GM12878 (cell line): ENCODE results near the gene LAMP1.

Experiments used
- CREM ChIP-seq: IDR thresholded peaks from 2 replicates; pipeline ENCODE4 v1.6.1; 2014; ENCODE audit warnings: antibody characterized with exemption, low read depth
- NR2C2 ChIP-seq: IDR thresholded peaks from 2 replicates; pipeline ENCODE4 v1.6.1; 2011; ENCODE audit warnings: borderline replicate concordance, low read depth; ENCODE audit not compliant: control insufficient read depth, insufficient read length
- RCOR1 ChIP-seq: conservative IDR thresholded peaks from 2 replicates; pipeline ENCODE4 v1.6.1; 2012; ENCODE audit warnings: low read depth, low read length, improper control_type of control experiment
- SRF ChIP-seq, 2 experiments: IDR thresholded peaks; 2 replicates each; pipeline ENCODE4 v1.6.1; 2011; ENCODE audit warnings: low read depth in 2 of 2, low read length in 2 of 2, mild to moderate bottlenecking in 1 of 2, moderate library complexity in 1 of 2
- ZSCAN29 ChIP-seq: fragments of 450-650 bp; IDR thresholded peaks from 2 replicates; pipeline ENCODE4 v1.6.1; 2017; ENCODE audit warnings: mild to moderate bottlenecking, moderate library complexity
- TF ChIP-seq, protein P1 (sequence below), 3 experiments: IDR thresholded peaks in 2 of 3; conservative IDR thresholded peaks in 1 of 3; 2 replicates each; pipeline ENCODE4 v1.5.1; 2011; ENCODE audit warnings: low read depth in 3 of 3, low read length in 3 of 3, mild to moderate bottlenecking in 3 of 3, control low read depth in 2 of 3, moderate library complexity in 2 of 3, inconsistent platforms in 1 of 3, mixed read lengths in 1 of 3; ENCODE audit not compliant: control insufficient read depth in 2 of 3, insufficient read depth in 1 of 3; ENCODE audit errors: extremely low read depth in 1 of 3
- TF ChIP-seq, protein P2 (sequence below): IDR thresholded peaks from 2 replicates; pipeline ENCODE4 v1.6.1; 2012; ENCODE audit warnings: low read depth, low read length, improper control_type of control experiment
- TF ChIP-seq, protein P3 (sequence below): IDR thresholded peaks from 2 replicates; pipeline ENCODE4 v1.6.1; 2012; ENCODE audit warnings: mild to moderate bottlenecking, low read depth, low read length

DNA sequence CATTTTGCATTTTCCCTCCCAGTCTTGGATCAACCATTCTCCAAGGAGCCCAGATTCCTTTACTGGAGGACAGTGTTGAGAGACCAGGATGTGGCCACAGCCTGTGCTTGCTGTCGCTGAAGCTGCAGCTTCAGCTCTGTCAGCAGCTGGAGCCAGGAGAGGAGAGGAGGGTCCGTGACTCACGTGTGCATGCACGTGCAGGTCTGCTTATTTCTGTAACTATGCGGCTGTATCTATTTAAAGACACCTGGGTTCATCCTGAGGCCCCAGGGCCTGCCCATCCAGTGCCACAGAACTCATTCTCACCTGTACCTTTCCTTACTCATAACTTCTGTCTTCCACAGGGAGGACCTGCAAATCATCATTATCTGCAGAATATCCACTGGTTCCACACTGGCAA, 8.2 kb upstream of the LAMP1 start:
- TF ChIP-seq NR2C2, result no peak
- TF ChIP-seq SRF (IDR thresholded peaks at IDR 0.05; ENCODE audit: low read depth in 2 of 2, low read length in 2 of 2), result no peak
- TF ChIP-seq, protein P1, sequence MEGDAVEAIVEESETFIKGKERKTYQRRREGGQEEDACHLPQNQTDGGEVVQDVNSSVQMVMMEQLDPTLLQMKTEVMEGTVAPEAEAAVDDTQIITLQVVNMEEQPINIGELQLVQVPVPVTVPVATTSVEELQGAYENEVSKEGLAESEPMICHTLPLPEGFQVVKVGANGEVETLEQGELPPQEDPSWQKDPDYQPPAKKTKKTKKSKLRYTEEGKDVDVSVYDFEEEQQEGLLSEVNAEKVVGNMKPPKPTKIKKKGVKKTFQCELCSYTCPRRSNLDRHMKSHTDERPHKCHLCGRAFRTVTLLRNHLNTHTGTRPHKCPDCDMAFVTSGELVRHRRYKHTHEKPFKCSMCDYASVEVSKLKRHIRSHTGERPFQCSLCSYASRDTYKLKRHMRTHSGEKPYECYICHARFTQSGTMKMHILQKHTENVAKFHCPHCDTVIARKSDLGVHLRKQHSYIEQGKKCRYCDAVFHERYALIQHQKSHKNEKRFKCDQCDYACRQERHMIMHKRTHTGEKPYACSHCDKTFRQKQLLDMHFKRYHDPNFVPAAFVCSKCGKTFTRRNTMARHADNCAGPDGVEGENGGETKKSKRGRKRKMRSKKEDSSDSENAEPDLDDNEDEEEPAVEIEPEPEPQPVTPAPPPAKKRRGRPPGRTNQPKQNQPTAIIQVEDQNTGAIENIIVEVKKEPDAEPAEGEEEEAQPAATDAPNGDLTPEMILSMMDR (IDR thresholded peaks at IDR 0.05 in 2 of 3, conservative IDR thresholded peaks at IDR 0.05 in 1 of 3; ENCODE audit: control insufficient read depth in 2 of 3, extremely low read depth in 1 of 3, insufficient read depth in 1 of 3, low read depth in 3 of 3, low read length in 3 of 3), result no peak
- TF ChIP-seq, protein P2, sequence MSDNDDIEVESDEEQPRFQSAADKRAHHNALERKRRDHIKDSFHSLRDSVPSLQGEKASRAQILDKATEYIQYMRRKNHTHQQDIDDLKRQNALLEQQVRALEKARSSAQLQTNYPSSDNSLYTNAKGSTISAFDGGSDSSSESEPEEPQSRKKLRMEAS, result no peak
- TF ChIP-seq CREM, result no peak
- TF ChIP-seq ZSCAN29, result no peak
- TF ChIP-seq RCOR1, result no peak
- TF ChIP-seq, protein P3, sequence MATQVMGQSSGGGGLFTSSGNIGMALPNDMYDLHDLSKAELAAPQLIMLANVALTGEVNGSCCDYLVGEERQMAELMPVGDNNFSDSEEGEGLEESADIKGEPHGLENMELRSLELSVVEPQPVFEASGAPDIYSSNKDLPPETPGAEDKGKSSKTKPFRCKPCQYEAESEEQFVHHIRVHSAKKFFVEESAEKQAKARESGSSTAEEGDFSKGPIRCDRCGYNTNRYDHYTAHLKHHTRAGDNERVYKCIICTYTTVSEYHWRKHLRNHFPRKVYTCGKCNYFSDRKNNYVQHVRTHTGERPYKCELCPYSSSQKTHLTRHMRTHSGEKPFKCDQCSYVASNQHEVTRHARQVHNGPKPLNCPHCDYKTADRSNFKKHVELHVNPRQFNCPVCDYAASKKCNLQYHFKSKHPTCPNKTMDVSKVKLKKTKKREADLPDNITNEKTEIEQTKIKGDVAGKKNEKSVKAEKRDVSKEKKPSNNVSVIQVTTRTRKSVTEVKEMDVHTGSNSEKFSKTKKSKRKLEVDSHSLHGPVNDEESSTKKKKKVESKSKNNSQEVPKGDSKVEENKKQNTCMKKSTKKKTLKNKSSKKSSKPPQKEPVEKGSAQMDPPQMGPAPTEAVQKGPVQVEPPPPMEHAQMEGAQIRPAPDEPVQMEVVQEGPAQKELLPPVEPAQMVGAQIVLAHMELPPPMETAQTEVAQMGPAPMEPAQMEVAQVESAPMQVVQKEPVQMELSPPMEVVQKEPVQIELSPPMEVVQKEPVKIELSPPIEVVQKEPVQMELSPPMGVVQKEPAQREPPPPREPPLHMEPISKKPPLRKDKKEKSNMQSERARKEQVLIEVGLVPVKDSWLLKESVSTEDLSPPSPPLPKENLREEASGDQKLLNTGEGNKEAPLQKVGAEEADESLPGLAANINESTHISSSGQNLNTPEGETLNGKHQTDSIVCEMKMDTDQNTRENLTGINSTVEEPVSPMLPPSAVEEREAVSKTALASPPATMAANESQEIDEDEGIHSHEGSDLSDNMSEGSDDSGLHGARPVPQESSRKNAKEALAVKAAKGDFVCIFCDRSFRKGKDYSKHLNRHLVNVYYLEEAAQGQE, result no peak
